Hindlimb muscle (tissue), 1 donor: ENCODE measurements around the gene LRRN4CL. TPM values are rescaled to one million over a fixed set of nuclear protein-coding genes. Genes with fewer than 3 reads are reported as not detected.
A peak's percentile ranks its signal among the peaks of the same experiment; 100 is the strongest.
"Not testable (repeated sequence)": the region's sequence is repeated elsewhere in the genome, so short reads cannot be mapped to it uniquely, and the experiment has no call there.

Source experiments
- DNase-seq: peaks from one replicate; pipeline ENCODE4 v3.0.0-alpha.2; 2013
- polyA plus RNA-seq: library from polyadenylated mRNA; unstranded; fragments of 120-200 nt; gene quantifications from one replicate; pipeline ENCODE4 v1.2.1, GENCODE V29; 2013; ENCODE audit not compliant: insufficient read length

Gene LRRN4CL
- 14.2 TPM for polyA plus RNA-seq

DNA sequence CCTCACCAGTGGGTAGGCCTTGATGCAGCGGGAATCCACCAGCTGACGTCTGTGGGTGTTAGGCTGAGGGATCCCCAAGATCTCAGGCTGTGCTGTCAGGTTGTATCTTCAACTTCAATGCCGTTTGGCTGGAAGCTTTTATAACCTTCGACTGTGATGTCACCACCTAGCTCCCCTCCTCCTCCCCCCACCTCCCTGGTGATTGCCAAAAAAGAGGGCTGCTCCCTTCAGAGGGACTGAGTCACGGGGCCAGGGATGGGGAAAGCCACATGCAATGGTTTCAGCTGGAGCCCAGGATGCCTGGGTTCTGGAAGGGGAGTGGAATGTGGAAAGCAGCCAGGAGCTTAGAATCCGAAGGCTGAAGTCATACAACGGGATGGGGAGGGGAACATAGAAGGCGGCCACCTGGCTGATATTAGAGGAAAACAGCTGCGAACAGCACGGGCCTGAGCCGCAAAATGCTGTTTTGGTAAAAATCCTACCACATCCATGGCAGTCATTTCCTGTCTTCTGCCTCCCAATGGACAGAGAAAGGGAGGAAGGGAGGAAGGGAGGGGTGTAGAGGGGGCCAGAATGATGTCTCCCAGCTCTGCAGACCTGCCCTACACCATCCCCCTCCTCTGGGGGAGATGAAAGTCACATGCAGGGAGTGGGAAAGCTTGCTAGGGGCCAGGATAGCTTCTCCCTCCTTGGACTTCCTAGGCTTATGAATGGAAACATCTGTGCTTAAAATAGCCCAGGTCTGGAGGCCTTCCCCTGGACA lies at the start of gene LRRN4CL:
Gene LRRN4CL, minus strand, starts transcription at position 110 of the 763 bp plus-strand sequence. CDS start 1,022 bp downstream, outside the sequence.
- peak; percentile 89 for DNase-seq

DNA sequence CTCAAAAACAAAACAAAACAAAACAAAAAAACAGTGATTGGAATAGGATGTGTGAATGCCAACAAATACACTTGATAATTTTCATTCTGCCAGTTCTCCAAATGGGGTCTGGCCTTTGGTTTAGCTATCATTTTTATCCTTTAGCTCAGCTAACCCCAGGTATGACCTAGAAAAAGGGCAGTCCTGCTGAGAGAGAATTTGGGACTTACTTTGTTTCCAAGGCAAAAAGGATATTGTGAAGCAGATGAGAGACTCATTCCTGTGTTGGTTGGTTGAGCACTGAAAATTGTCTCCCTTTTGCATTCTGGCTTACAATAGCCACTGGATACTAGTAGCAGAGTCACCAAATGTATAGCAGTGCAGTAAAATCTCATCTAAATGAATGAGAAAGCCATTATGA lies 47.9 kb upstream of the LRRN4CL start:
- no peak for DNase-seq

DNA sequence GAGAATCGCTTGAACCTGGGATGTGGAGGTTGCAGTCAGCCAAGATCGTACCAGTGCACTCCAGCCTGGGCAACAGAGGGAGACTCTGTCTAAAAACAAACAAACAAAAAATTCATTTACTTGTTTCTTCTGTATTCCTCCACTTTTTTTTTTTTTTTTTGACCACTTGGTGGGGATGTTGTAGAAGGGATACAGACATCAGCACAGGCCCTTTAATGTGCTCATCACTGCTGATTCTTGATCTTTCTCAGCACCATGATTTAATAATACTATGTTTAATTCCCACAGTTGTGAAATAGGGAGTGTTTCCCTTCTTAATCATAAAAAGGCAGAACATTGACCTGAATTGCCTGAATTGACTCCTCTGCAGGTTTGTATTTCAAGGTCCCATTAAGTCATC lies 43.5 kb upstream of the LRRN4CL start:
- no peak for DNase-seq

DNA sequence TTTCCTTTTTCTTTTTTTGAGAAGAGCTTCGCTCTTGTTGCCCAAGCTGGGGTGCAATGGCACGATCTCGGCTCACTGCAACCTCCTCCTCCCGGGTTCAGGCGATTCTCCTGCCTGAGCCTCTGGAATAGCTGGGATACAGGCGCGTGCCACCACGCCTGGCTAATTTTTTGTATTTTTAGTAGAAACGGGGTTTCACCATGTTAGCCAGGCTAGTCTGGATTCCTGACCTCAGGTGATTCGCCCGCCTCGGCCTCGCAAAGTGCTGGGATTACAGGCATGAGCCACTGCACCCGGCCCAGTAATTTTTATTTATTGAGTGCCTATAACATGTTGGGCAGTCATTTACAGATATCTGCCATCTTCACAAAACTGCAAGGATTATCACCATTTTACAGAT lies 40.7 kb upstream of the LRRN4CL start:
- DNase-seq = not testable (repeated sequence)

DNA sequence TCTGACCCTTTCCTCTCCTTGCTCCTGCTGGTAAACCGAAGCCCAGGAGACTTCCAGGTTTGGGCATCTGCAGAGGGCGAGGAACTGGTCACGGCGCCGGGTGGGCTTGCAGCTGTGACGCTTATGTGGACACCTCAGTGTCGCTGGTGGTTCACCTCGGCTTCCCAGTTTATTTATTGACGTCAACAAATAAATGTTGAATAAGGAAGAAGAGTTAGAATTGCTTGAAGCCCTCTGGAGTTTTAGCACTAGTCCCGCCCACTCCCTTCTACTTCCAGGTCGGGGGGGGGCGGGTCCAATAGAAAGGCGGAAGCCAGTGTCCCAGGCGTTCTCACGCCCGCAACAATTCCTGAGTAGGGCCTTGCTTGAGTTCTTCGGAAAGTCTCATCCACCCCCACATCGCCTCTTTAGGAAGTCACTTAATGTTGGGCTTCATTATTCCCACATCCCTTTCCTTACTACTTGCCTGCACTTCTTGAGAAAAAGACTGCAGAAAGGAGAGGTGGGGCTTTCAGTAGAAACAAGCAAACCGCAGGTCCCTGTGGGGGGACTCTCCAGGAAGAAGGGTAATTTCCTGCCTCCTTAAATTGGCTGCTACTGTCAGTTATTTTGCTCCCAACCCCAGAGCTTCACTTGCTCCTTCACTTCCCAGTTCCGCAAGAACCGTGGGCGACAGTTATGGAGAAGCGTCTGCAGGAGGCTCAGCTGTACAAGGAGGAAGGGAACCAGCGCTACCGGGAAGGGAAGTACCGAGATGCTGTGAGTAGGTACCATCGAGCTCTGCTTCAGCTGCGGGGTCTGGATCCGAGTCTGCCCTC lies 39.0 kb upstream of the LRRN4CL start, which contains the start of gene TTC9C:
Gene TTC9C, plus strand, starts transcription at position 316 of the 818 bp plus-strand sequence. Its CDS starts 363 bp downstream, at position 679.
- DNase-seq = peak; percentile 91

DNA sequence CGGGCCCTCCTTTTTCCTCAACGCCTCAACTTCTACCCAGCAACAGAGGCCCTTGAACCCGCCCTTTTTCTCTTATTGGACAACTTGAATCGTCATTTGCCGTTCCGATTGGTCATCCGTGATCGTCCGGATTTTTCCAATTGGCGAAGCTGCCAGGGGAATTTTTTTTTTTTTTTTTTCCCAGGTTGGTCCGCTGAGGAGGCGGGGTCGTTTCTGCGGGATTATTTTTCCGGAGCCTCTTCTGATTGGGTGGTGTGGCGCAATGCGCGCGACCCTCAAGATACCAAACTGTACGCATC lies 38.5 kb upstream of the LRRN4CL start:
- DNase-seq = peak; percentile 95

DNA sequence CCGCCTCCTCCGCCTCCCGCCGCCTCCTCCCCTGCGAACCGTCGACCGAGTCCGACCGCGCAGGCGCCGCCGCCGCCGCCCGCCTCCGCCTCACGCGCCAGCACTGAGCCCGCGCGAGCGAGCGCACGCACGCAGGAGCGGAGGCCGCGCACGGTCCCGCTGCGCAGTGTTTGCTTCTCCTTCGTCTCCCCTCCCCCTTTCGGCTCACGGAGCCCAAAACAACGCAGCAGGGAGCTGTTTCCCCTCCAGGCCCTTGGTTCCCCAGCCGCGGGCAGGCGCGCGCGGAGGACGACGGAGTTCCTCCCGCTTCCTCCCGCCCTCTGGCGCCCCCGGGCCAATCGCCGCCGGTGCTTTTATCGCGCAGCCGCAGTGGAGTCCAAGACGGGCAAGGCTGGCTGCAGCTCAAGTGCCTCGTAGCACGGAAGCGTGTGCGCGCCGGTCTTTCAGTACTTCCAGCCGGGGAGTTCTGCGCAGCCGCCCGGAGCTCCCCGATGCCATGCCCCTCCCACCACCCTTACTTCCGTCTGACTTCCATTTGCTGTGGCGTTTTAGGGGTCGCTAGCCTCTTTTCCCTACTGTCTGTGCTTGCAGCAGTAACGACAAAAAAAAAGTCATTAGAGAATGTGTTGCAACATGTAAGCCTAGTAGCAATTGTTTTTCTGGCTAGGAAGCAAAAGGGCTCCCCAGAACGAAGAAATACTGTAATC lies 38.0 kb upstream of the LRRN4CL start, which contains the start of gene HNRNPUL2:
Gene HNRNPUL2, minus strand, starts transcription at position 293 of the 707 bp plus-strand sequence. CDS start 301 bp downstream, outside the sequence.
- peak; percentile 99 for DNase-seq

DNA sequence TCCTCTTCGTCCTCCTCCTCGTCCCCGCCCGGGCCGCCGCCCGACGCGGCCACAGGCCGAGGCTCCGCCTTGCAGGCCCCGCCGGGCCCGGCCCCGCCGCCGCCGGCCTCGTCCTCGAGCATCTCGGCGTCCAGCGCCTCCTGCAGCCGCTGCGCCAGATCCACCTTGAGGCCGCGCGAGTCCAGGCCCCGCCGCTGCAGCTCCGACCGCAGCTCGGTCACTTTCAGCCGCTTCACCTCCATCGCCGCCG lies 37.5 kb upstream of the LRRN4CL start:
- DNase-seq = no peak

DNA sequence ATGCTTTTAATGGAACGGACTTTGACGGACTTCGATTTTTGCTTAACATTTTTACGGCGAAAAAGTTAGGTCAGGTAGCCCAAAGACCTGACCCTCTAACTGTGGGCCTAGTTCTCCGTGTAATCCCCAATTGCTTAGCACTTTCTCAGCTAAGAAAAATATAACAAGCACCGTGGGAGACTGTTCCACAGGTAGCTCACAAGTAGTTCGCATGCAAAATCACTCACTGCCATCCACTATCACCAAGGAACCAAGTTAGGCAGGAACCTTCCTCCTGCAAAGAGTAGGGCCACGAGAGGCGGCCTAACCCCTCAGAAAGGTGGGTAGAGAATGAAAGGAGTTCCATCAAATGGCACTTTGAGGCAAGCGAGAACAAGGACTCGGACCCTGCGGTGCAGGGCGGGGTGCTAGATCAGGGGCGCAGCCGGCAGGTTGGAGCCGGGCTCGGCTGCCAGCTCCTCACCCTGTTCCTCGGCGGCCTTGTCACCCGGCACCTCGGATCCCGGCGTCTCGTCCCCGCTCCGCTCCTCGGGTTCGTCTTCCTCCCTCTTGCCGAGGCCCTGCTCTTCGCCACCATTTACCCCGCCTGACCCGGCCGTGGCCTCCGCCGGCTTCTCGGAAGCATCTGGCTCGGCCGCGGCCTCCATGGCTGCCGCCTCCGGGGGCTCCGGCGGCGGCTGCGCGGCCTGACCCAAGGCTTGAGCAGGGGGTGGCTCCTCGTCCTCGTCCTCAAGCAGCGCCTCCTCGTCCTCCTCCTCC lies 37.0 kb upstream of the LRRN4CL start:
- DNase-seq = no peak

DNA sequence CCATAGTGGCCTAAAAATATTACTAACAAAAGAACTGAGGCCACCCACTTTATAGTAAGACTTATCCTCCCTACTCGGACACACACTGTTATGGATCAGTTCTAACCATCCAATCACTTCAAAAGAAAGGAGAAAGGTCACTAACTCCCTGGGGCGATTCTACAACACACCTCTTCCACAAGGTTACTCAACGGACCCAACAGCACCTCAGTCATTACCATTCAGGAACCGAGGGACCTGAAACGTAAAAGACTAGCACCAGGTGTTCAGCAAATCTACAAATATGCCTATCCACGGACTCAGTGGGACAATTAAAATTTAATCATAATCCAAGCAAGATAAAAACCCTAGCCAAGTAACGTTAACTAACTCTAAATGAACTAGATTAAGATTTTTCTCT lies 36.3 kb upstream of the LRRN4CL start:
- no peak for DNase-seq

DNA sequence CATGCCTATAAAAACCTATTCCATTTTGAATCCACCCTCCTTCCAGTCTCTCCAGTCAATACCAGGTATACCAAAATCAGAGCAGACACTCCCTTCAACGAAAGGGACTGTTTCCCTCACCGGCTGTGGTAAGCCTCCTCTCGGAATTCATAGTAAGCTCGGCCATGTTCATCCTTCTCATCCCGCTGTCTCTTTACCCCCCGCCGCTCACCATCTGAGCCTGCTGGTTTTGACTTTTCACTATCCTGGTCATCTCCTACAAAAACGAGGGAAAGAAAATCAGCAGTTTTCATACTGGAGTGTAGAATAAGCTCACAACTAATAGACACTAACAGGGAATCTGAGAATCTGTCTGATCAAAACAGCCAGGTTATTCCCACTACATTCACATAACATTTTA lies 34.8 kb upstream of the LRRN4CL start:
- no peak for DNase-seq

DNA sequence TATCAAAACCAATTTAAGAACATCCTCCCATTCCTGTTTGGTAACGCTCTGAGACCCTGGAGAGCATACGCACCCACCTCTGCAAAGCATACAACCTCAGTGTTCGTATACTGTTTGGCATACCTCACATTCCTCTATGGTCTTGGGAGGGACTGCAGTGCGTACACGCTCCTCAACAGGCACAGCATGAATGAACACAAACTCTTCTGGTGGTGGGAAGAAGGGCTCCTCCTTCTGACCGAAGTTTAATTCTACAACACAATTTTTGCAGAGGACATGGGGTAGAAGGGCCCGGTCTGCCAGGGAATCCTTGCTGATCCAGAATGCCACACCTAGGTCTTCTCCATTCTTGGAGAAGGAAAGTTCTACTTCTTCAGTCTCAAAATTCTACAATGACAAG lies 32.7 kb upstream of the LRRN4CL start:
- DNase-seq = no peak

DNA sequence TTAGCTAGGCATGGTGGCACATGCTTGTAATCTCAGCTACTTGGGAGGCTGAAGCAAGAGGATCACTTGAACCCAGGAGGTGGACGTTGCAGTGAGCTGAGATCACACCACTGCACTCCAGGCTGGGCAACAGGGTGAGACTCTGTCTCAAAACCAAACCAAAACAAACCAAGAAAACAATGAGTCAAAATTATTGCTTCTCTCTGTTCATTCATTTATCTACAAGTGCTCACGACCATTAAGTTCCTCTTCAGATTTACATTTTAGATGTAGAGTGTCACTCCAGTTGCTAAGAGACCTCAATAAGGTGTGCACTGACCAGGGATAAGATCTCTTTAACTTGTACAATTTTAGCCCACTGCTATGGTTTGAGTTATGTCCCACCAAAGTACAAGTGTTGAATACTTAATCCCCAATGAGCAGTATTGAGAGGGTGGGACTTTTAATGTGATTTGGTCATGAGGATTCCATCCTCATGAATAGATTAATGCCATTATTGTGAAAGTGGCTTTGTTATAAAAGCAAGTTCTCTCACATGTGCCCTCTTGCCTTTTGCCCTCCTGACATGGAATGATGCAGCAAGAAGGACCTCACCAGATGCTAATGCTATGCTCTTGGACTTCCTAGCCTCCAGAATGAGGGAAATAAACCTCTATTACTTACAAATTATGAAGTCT lies 30.1 kb upstream of the LRRN4CL start:
- DNase-seq = no peak

DNA sequence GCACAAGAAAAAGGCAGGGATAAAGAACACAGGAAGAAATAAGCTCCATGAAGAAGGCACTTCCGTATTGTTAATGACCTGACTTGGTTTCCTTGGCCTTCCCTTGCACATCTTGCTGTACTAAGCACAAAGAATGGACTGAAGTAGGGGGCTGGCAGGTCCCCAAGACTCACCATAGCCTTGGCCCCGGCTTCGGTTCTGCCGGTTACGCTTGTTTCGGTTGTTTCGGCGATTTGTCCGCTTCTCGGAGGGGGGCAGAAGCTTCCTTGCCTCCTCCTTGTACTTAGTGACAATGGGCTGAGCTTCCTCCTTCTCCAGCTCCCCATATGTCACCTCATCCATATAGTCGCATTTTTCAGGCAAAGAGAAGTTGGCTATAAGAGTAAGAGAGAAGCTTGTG lies 27.5 kb upstream of the LRRN4CL start:
- DNase-seq = no peak

DNA sequence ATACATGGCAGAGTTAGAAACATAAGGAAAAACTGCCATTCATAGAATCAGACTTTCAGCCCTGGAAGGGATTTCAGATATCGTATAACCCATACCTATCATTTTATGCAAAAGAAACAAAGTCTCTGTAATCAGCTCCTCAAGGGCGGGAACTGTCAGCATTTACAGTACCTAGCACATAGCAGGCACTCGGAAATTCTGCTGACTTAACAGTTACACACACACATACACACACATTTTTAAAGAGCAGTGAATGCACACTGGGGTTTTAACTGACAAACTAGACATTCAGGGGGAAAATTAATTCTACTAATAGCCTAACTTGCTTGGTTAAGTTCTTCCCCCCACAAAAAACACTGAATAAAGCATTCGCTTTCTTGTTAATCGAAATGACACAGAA lies 26.9 kb upstream of the LRRN4CL start:
- DNase-seq = no peak

DNA sequence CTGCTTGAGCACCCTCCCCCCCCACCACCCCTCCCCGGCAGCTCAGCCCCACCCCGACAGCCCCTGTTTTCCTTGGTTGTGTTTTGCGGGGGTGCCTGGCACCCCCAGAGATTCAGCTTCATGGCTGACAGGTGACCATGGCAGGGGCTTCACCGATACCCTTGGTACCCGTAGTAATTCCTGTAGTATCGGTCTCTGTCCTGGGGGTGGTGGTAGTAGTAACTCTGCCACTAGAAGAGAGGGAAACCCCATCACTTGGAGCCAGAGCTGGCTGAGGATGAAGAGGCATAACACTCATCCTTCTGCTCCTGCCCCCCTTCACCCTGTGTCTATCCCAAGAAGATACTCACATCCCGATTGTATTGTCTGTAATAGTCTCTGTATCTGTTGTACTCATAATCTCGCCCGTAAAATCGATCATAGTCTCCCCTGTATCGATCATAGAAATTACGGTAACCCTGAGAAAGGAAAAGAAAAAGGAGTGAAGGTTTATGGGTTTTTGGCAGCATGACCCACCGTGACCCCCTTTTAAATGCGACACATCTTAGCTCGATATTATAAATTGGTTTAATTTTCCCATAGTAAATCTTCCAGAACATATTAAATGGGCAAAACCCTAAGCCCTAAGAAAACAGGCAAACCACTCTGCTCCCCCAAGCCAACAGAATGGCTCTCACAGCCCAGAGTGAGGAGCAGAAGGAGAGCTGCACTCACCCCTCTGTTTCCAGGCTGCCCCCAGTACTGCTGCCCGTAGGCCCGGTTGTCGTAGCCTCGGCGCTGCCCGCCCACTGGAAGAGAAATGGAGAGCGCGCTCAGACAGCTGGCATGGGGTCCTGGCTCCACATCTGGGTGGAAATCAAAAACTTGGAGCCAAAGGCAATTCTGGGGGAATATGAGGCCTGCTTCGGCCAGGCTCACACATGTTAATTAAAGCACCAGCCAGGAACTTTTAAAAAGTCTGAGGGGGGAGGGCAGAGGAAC lies 26.1 kb upstream of the LRRN4CL start:
- DNase-seq = no peak

DNA sequence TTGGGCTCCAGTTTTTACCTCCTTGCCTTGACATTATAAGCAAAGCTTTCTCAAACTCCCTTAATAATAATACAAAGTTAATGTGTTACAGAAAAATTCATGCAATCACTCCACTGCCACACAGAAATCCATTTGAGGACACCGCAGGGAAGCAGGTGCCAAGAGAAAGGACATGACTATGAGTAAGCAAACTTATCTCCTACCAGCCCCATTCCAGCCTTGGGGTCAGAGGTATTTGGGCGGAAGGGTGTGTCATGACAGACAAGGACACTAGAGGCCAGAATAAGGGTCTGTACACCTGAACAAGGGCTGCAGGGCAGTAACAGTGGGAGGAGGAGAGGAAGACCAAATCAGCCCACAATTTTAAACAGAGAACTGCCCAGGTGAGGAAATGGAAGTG lies 24.0 kb upstream of the LRRN4CL start:
- DNase-seq = no peak

DNA sequence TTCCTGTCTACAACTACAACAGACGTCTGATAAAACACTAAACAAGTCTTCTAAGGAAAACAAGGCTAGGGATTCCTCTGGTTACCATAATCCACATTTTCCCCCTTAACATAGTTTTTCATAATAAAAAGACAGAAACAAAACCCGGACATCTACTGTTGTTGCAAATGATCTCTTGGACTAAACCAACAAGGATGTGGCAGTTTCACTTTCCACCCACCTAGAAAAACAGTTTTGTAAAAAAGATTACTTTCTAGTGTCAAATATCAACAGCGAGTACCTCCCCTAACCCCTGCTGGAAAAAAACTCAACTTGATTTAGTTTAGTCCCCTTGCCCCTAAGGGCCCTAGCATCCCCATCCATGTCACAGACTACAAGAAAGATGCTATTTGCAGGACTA lies 23.5 kb upstream of the LRRN4CL start:
- no peak for DNase-seq

DNA sequence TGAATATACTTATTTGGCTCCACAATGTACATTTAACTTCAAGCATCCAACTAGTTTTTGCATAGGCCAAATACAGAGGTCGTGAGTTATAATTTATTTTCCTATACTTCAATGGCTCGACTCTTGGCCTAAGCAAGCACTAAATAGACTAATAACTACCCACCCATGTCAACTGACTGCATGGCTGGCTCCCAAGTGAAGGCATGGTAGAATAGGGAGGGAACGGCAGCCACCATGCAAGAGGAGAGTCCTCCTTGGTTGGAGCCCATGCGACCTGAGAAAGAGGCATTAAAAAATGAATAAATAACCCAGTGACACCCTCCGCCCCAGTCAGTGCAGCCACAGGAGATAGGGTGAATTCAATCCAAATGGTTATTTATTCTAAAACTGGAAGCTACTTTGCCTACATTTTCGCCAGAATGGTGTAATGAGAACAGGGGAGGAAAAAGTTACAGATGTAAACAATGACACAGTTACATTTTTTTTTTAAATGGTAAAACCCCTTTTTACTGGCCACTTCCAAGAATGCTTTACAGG lies 23.0 kb upstream of the LRRN4CL start:
- DNase-seq = no peak

DNA sequence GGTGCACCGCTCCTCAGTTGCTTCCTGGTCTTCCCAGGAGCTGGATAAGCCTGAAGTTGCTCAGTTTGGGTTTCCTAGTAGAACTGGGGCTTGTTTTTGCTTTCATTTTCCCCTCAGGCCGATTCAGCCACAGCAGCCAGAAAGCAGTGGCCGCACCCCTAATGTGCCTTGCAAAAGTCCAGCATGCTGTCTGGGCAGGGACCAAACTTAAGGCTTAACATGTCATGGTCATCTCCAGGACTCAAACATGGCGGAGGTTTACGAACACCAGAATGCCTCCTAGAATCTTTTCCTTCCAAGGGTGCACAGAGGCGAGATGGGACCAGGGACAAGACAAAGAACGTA lies 20.6 kb upstream of the LRRN4CL start:
- DNase-seq = no peak
